Dendritic cell treated with granulocyte-macrophage colony-stimulating factor and Interleukin-4, amounts not matched to agents 40 ng/mL and 50 ng/mL, for 4 days (primary cell): Measurements from ENCODE around the gene S1PR5.
"Not testable (repeated sequence)": the region's sequence is repeated elsewhere in the genome, so short reads cannot be mapped to it uniquely, and the experiment has no call there.

Source experiments
- H3K27ac Mint-ChIP-seq: one replicate; pipeline ENCODE4 v1.8.0; 2022; ENCODE audit warnings: mild to moderate bottlenecking, mixed read lengths
- H3K27me3 Mint-ChIP-seq: one replicate; pipeline ENCODE4 v1.8.0; 2022; ENCODE audit warnings: mild to moderate bottlenecking, mixed read lengths
- H3K36me3 Mint-ChIP-seq: one replicate; pipeline ENCODE4 v1.8.0; 2022; ENCODE audit warnings: low read depth, mixed read lengths
- H3K4me1 Mint-ChIP-seq: one replicate; pipeline ENCODE4 v1.8.0; 2022; ENCODE audit warnings: low read depth, mixed read lengths
- H3K4me3 Mint-ChIP-seq: one replicate; pipeline ENCODE4 v1.8.0; 2022; ENCODE audit warnings: mild to moderate bottlenecking, moderate library complexity, mixed read lengths
- H3K9me3 Mint-ChIP-seq: one replicate; pipeline ENCODE4 v1.8.0; 2022; ENCODE audit warnings: mixed read lengths
- intact Hi-C: fragments of 100-400 bp; cut with micrococcal nuclease; formaldehyde crosslinking; loops from one replicate; pipeline ENCODE4 v1.15.0; 2022

The S1PR5 gene

GRCh38 chr19:10537668-10538067, 20.4 kb upstream of the S1PR5 start:
- intact Hi-C loops: no loop called here
- Mint-ChIP-seq H3K4me3 (no peak overlapping the region), H3K27me3 (peaks cover 32% of the 10 kb centered on the region), H3K27ac (no peak overlapping the region), H3K4me1 (peaks cover 26% of the 10 kb centered on the region), H3K9me3 (no peaks in the 10 kb centered on the region), H3K36me3 (no peaks in the 10 kb centered on the region)

GRCh38 chr19:10535613-10536012, 18.4 kb upstream of the S1PR5 start:
- no peaks in the 10 kb centered on the region for H3K9me3 Mint-ChIP-seq
- no peaks in the 10 kb centered on the region for H3K36me3 Mint-ChIP-seq
- H3K27me3 Mint-ChIP-seq: peaks cover 32% of the 10 kb centered on the region
- H3K27ac Mint-ChIP-seq: no peak overlapping the region
- no peak overlapping the region for H3K4me3 Mint-ChIP-seq
- intact Hi-C loops: no loop called here
- H3K4me1 Mint-ChIP-seq: peaks cover 21% of the 10 kb centered on the region

- no peak overlapping the region for H3K4me3 Mint-ChIP-seq
- H3K36me3 Mint-ChIP-seq: no peaks in the 10 kb centered on the region
- no peak overlapping the region for H3K27ac Mint-ChIP-seq
- peaks cover 10% of the 10 kb centered on the region for H3K4me1 Mint-ChIP-seq
- intact Hi-C loops: no loop called here
- H3K9me3 Mint-ChIP-seq: no peaks in the 10 kb centered on the region
- peaks cover 26% of the 10 kb centered on the region for H3K27me3 Mint-ChIP-seq
These were observed 16.6 kb upstream of the S1PR5 start for GRCh38 chr19:10533646-10534386.

- H3K9me3 Mint-ChIP-seq: no peaks in the 10 kb centered on the region
- no peaks in the 10 kb centered on the region for H3K36me3 Mint-ChIP-seq
- H3K27ac Mint-ChIP-seq: no peak overlapping the region
- no peaks in the 10 kb centered on the region for H3K4me1 Mint-ChIP-seq
- H3K27me3 Mint-ChIP-seq: peaks cover 20% of the 10 kb centered on the region
- H3K4me3 Mint-ChIP-seq: no peak overlapping the region
- intact Hi-C loops: no loop called here
These were observed 15.2 kb upstream of the S1PR5 start for GRCh38 chr19:10532457-10532856.

GRCh38 chr19:10526887-10527286, 9.6 kb upstream of the S1PR5 start:
- H3K36me3 Mint-ChIP-seq, H3K27ac Mint-ChIP-seq, H3K4me1 Mint-ChIP-seq, intact Hi-C loops, H3K9me3 Mint-ChIP-seq, H3K4me3 Mint-ChIP-seq: not testable (repeated sequence)
- peaks cover 16% of the 10 kb centered on the region for H3K27me3 Mint-ChIP-seq

GRCh38 chr19:10525636-10526035, 8.4 kb upstream of the S1PR5 start:
- intact Hi-C loops: no loop called here
- Mint-ChIP-seq H3K36me3 (no peaks in the 10 kb centered on the region), H3K27me3 (peaks cover 22% of the 10 kb centered on the region), H3K4me3 (no peak overlapping the region), H3K27ac (no peak overlapping the region), H3K4me1 (no peaks in the 10 kb centered on the region), H3K9me3 (no peaks in the 10 kb centered on the region)

GRCh38 chr19:10523135-10523636, 5.9 kb upstream of the S1PR5 start:
- H3K27me3 Mint-ChIP-seq: peaks cover 41% of the 10 kb centered on the region
- H3K9me3 Mint-ChIP-seq: no peaks in the 10 kb centered on the region
- intact Hi-C loops: no loop called here
- H3K4me1 Mint-ChIP-seq: peaks cover 14% of the 10 kb centered on the region
- no peak overlapping the region for H3K27ac Mint-ChIP-seq
- H3K4me3 Mint-ChIP-seq: no peak overlapping the region
- H3K36me3 Mint-ChIP-seq: no peaks in the 10 kb centered on the region

- H3K9me3 Mint-ChIP-seq: no peaks in the 10 kb centered on the region
- H3K4me1 Mint-ChIP-seq: peaks cover 23% of the 10 kb centered on the region
- H3K27ac Mint-ChIP-seq: no peak overlapping the region
- no peak overlapping the region for H3K4me3 Mint-ChIP-seq
- H3K36me3 Mint-ChIP-seq: no peaks in the 10 kb centered on the region
- intact Hi-C loops: no loop called here
- peaks cover 53% of the 10 kb centered on the region for H3K27me3 Mint-ChIP-seq
These were observed 4.4 kb upstream of the S1PR5 start for GRCh38 chr19:10521461-10522171.

- Mint-ChIP-seq H3K36me3 (no peaks in the 10 kb centered on the region), H3K27me3 (peaks cover 61% of the 10 kb centered on the region), H3K27ac (no peak overlapping the region), H3K9me3 (no peaks in the 10 kb centered on the region), H3K4me1 (peaks cover 25% of the 10 kb centered on the region), H3K4me3 (no peak overlapping the region)
- intact Hi-C loops: no loop called here
These were observed 3.5 kb upstream of the S1PR5 start for GRCh38 chr19:10520652-10521318.

- Mint-ChIP-seq H3K9me3 (no peaks in the 10 kb centered on the region), H3K27ac (no peak overlapping the region), H3K36me3 (no peaks in the 10 kb centered on the region), H3K4me1 (peaks cover 30% of the 10 kb centered on the region), H3K27me3 (peaks cover 75% of the 10 kb centered on the region), H3K4me3 (no peak overlapping the region)
- intact Hi-C loops: no loop called here
These were observed 2.2 kb upstream of the S1PR5 start for GRCh38 chr19:10519421-10519820.

GRCh38 chr19:10518444-10519361, 1.5 kb upstream of the S1PR5 start:
- intact Hi-C loops: no loop called here
- Mint-ChIP-seq H3K27ac (peak overlapping the region; percentile 5), H3K4me3 (no peak overlapping the region), H3K4me1 (peaks cover 35% of the 10 kb centered on the region), H3K36me3 (no peaks in the 10 kb centered on the region), H3K9me3 (no peaks in the 10 kb centered on the region), H3K27me3 (peaks cover 77% of the 10 kb centered on the region)

GRCh38 chr19:10517760-10518443, 655 bp upstream of the S1PR5 start:
- H3K36me3 Mint-ChIP-seq: no peaks in the 10 kb centered on the region
- peaks cover 80% of the 10 kb centered on the region for H3K27me3 Mint-ChIP-seq
- H3K9me3 Mint-ChIP-seq: no peaks in the 10 kb centered on the region
- intact Hi-C loops: no loop called here
- H3K4me3 Mint-ChIP-seq: peak overlapping the region; percentile 35
- peaks cover 43% of the 10 kb centered on the region for H3K4me1 Mint-ChIP-seq
- H3K27ac Mint-ChIP-seq: peak overlapping the region; percentile 5

GRCh38 chr19:10516671-10517286, 468 bp downstream of the S1PR5 start:
- peaks cover 47% of the 10 kb centered on the region for H3K4me1 Mint-ChIP-seq
- intact Hi-C loops: no loop called here
- no peak overlapping the region for H3K27ac Mint-ChIP-seq
- peaks cover 79% of the 10 kb centered on the region for H3K27me3 Mint-ChIP-seq
- no peaks in the 10 kb centered on the region for H3K36me3 Mint-ChIP-seq
- H3K4me3 Mint-ChIP-seq: peak overlapping the region; percentile 30
- H3K9me3 Mint-ChIP-seq: no peaks in the 10 kb centered on the region
